GM12872 (cell line): ENCODE measurements around the gene SLC4A8.

ENCODE experiments used
- CTCF ChIP-seq: IDR thresholded peaks from 3 replicates; pipeline ENCODE4 v1.5.1; 2011; ENCODE audit warnings: low read depth, mild to moderate bottlenecking, low read length, moderate library complexity; ENCODE audit not compliant: insufficient read depth

The SLC4A8 gene

GRCh38 chr12:51471111-51471864, 46.7 kb downstream of the SLC4A8 start:
- TF ChIP-seq CTCF: no peak

GRCh38 chr12:51472984-51473383, 48.4 kb downstream of the SLC4A8 start:
- TF ChIP-seq CTCF: no peak

- no peak for TF ChIP-seq CTCF
These were observed 49.3 kb downstream of the SLC4A8 start for GRCh38 chr12:51473947-51474346.

- no peak for TF ChIP-seq CTCF
These were observed 50.9 kb downstream of the SLC4A8 start for GRCh38 chr12:51475543-51475942.

GRCh38 chr12:51480978-51481377, 56.3 kb downstream of the SLC4A8 start:
- no peak for TF ChIP-seq CTCF

- no peak for TF ChIP-seq CTCF
These were observed 58.5 kb downstream of the SLC4A8 start for GRCh38 chr12:51482929-51483697.

- no peak for TF ChIP-seq CTCF
These were observed 59.5 kb downstream of the SLC4A8 start for GRCh38 chr12:51484119-51484518.
